Lower leg skin (tissue), 3 donors: ENCODE measurements around the gene RTTN.

Experiments used
- CTCF ChIP-seq, 3 donors: fragments of 450-650 bp; IDR thresholded peaks; one replicate each; pipeline ENCODE4 v1.5.1; 2016; ENCODE audit warnings: antibody characterized with exemption in 3 of 3, mild to moderate bottlenecking in 3 of 3, moderate library complexity in 2 of 3
- POLR2A ChIP-seq, 2 donors: fragments of 450-650 bp; IDR thresholded peaks; one replicate each; pipeline ENCODE4 v1.6.1; 2016 to 2017; ENCODE audit warnings: antibody characterized with exemption in 2 of 2, mild to moderate bottlenecking in 1 of 2, moderate library complexity in 1 of 2

GRCh38 chr18:70148039-70148938 lies 57.2 kb downstream of the RTTN start:
- no peak for TF ChIP-seq CTCF (IDR thresholded peaks at IDR 0.05)
- no peak for TF ChIP-seq POLR2A (IDR thresholded peaks at IDR 0.05)
